ENCODE data around the gene EPHX1.
A peak's percentile ranks its signal among the peaks of the same experiment; 100 is the strongest.

Gene EPHX1

DNA sequence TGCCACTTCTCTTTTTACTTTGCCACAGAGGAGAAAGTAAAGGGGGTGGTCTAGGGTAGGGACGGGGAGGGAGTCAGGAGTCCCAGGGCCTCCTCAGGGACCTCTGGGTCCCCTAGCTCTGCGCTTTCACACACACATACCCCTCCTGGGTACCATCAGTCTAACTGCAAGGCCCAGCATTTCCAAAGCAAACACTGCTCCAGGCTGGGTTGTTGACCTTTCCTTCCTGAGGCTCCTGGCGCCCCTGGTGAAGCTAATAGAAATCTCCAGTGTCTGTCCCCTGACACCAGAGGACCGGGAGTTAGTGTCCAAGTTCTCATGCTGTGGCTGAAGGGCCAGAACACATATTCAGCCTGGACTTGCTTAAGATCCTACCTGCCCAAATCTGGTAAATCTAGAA is 68.4 kb downstream of the EPHX1 start:
- peak overlapping the region in 2 of 3 experiments; percentile 23 to 28 for H3K27ac Mint-ChIP-seq
- peak overlapping the region in 1 of 3 experiments; percentile 55 for H3K4me3 Mint-ChIP-seq
- H3K27me3 Mint-ChIP-seq (ENCODE audit: low read depth) = peaks cover 5% of the 10 kb centered on the region
- H3K36me3 Mint-ChIP-seq (ENCODE audit: low read depth) = peaks cover 7% of the 10 kb centered on the region
- H3K4me1 Mint-ChIP-seq = peaks cover 45% of the 10 kb centered on the region
- TF ChIP-seq, protein P1, sequence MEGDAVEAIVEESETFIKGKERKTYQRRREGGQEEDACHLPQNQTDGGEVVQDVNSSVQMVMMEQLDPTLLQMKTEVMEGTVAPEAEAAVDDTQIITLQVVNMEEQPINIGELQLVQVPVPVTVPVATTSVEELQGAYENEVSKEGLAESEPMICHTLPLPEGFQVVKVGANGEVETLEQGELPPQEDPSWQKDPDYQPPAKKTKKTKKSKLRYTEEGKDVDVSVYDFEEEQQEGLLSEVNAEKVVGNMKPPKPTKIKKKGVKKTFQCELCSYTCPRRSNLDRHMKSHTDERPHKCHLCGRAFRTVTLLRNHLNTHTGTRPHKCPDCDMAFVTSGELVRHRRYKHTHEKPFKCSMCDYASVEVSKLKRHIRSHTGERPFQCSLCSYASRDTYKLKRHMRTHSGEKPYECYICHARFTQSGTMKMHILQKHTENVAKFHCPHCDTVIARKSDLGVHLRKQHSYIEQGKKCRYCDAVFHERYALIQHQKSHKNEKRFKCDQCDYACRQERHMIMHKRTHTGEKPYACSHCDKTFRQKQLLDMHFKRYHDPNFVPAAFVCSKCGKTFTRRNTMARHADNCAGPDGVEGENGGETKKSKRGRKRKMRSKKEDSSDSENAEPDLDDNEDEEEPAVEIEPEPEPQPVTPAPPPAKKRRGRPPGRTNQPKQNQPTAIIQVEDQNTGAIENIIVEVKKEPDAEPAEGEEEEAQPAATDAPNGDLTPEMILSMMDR (IDR thresholded peaks at IDR 0.05; ENCODE audit: unreplicated experiment in 3 of 3) = no peak
- no peaks in the 10 kb centered on the region for H3K9me3 Mint-ChIP-seq

DNA sequence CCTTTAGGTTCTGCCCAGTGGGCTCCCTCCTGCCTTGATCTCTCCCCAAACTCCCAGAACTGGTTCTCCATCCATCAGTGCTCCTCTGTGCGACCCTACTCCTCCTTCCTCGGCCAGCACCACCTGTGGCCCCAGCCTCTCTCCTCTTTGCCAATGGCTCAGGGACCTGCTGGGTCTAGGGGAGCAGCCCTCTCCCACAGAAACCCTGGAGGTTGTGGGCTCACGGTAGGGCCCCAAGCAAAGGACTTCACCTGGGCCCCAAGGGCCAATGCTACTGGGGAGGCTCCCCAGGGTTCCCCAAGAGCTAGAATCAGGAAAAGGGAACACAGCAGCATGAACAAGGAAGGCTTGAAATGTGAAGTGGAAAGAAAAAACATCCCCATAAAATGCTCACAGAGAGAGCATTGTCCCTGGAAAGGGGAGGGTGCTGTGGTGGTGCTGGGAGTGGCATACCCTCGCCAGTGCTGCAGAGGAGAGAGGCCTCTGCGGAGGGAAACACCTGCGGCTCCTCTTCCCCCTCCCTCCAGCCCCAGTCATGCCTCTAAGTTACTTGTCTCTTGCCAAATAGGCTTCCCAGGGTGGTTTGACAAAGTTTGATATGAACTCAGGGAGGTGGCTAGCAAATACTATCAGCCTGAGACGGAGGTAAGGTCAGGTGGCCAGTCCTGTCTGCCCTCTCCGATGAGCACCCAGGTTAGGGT is 69.7 kb downstream of the EPHX1 start:
- no peaks in the 10 kb centered on the region for H3K36me3 Mint-ChIP-seq (ENCODE audit: low read depth)
- peak overlapping the region; percentile 57 to 94 (median 87) for H3K4me3 Mint-ChIP-seq
- peaks cover 5% of the 10 kb centered on the region for H3K27me3 Mint-ChIP-seq (ENCODE audit: low read depth)
- H3K9me3 Mint-ChIP-seq = no peaks in the 10 kb centered on the region
- peak overlapping the region; percentile 70 to 90 (median 86) for H3K27ac Mint-ChIP-seq
- TF ChIP-seq, protein P1 (IDR thresholded peaks at IDR 0.05; ENCODE audit: unreplicated experiment in 3 of 3) = no peak
- H3K4me1 Mint-ChIP-seq = peaks cover 45% of the 10 kb centered on the region

DNA sequence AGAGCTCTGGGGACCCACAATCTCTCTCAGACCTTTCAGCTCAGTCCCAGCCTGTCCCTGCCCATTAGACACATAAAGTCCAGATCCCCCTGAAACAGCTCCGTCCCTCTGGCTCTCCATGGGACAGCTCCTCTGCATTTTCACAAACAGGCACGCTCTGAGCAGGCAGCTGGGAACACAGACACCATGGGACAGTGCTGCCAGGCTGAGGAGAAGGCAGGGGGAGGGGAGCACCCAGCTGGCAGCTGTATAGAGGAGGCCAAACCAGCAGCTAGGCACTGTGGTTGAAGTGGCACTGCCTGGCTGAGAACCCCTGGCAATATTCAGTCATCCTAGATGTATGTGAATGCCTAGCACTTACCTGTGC is 70.3 kb downstream of the EPHX1 start:
- H3K4me1 Mint-ChIP-seq = peaks cover 45% of the 10 kb centered on the region

DNA sequence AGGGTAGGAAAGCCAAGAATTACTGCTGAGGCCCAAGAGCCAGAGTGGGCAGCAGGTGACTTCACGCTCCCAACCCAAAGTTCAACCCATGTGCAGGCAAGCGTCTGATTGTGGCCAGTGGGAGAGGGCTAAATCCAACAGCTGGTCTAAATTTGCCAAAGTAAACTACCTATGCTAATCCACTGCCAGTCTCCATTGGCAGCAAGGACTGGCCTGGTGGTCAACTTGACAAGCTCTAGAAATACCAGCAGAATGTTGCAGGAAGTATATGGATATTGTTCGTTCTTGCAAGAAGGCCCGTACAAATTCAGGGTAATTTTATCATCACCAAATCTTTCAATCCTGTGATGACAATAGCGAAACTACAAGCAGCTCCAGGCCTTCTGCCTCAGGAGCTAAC is 70.7 kb downstream of the EPHX1 start:
- TF ChIP-seq, protein P1 (IDR thresholded peaks at IDR 0.05; ENCODE audit: unreplicated experiment in 3 of 3) = no peak
- H3K4me3 Mint-ChIP-seq = peak overlapping the region; percentile 87 to 95 (median 94)
- H3K36me3 Mint-ChIP-seq (ENCODE audit: low read depth) = no peaks in the 10 kb centered on the region
- no peaks in the 10 kb centered on the region for H3K9me3 Mint-ChIP-seq
- H3K27ac Mint-ChIP-seq = peak overlapping the region; percentile 70 to 90 (median 86)
- H3K4me1 Mint-ChIP-seq = peaks cover 45% of the 10 kb centered on the region
- no peaks in the 10 kb centered on the region for H3K27me3 Mint-ChIP-seq (ENCODE audit: low read depth)

More for the DNA sequence above, 70.3 kb downstream of the EPHX1 start:
- H3K9me3 Mint-ChIP-seq = no peaks in the 10 kb centered on the region
- H3K4me3 Mint-ChIP-seq = peak overlapping the region; percentile 87 to 95 (median 94)
- TF ChIP-seq, protein P1 (IDR thresholded peaks at IDR 0.05; ENCODE audit: unreplicated experiment in 3 of 3) = no peak
- no peaks in the 10 kb centered on the region for H3K36me3 Mint-ChIP-seq (ENCODE audit: low read depth)
- H3K27me3 Mint-ChIP-seq (ENCODE audit: low read depth) = peaks cover 2% of the 10 kb centered on the region
- peak overlapping the region; percentile 70 to 90 (median 86) for H3K27ac Mint-ChIP-seq

DNA sequence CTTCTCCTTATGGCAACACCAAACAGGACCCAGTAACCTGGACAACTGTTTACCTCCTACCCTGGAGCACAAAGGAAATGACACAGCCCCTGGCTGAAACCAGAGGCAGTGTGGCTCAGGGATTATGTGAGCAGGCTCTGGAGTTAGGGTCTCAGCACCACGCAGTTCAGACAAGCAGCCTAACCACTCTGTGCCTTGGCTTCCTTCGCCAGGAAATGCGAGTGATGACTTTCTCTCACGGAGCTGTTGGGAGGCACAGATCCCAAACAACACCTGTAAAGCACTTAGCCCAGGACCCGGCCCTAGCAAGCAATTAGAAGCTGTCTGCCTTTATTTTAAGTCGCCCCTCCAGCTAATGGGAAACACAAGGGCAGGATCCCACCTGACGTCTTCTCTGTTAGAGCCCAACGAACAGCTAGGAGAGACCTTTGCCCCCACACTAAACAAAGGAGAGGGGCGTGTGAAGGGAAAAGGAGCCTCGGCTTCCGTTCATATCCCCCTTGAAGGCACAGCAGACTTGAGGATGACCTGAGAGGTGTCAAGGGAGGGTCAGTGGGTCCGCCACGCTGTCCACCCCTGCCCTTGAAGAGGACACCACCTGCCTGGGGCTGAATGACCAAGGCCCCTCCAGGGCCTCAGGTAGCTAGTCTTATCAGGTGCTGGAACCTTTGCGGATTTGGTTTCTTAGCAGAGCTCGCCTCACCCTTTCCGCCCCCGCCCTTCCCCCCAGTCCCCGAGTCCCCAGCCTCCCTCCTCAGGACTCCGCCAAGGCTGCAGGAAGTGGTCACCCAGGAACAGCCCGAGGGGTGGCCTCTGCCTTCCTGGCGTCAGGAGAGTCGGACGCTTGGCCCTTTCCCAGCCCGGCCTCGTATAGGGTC is 71.4 kb downstream of the EPHX1 start:
- Mint-ChIP-seq H3K9me3 (no peaks in the 10 kb centered on the region), H3K27ac (peak overlapping the region; percentile 70 to 90 (median 86)), H3K27me3 (ENCODE audit: low read depth) (no peaks in the 10 kb centered on the region), H3K4me1 (peaks cover 45% of the 10 kb centered on the region), H3K36me3 (ENCODE audit: low read depth) (no peaks in the 10 kb centered on the region), H3K4me3 (peak overlapping the region; percentile 87 to 95 (median 94))
- TF ChIP-seq, protein P1 (IDR thresholded peaks at IDR 0.05; ENCODE audit: unreplicated experiment in 3 of 3) = no peak
